ENCODE measurements around the gene TMEM150B.
A peak's percentile ranks its signal among the peaks of the same experiment; 100 is the strongest.
"Not testable (repeated sequence)": the region's sequence is repeated elsewhere in the genome, so short reads cannot be mapped to it uniquely, and the experiment has no call there.

The TMEM150B gene

GRCh38 chr19:55333870-55334269 lies 8.7 kb upstream of the TMEM150B start:
- H3K27me3 ChIP-seq (ENCODE audit: control insufficient read depth in 1 of 2, insufficient read depth in 1 of 2, low read length in 2 of 2) = peaks cover 0 to 13% of the 10 kb centered on the region in 2 experiments
- WGBS = 93% methylated on average over 11 of the region's 11 CpGs
- H3K4me3 ChIP-seq (ENCODE audit: insufficient read depth in 1 of 2, low read depth in 1 of 2, low read length in 2 of 2) = no peak overlapping the region

DNA sequence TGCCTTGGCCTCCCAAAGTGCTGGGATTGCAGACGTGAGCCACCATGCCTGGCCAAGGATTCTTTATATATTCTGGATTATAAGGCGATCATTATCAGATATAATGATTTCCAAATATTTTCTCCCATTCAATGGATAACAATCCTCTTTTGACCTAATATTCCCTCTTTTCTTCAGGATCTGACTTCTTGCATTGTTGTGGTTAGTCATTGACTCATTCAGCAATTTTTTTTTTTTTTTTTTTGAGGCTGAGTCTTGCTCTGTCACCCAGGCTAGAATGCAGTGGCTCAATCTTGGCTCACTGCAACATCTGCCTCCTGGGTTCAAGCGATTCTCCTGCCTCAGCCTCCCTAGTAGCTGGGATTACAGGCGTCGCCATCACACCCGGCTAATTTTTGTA lies 4.7 kb upstream of the TMEM150B start:
- H2BK120ac ChIP-seq (ENCODE audit: low read depth, low read length); H3K4me3 ChIP-seq (ENCODE audit: insufficient read depth in 1 of 2, low read depth in 1 of 2, low read length in 2 of 2): not testable (repeated sequence)

More at GRCh38 chr19:55333870-55334269, 8.7 kb upstream of the TMEM150B start:
- H3K79me1 ChIP-seq (replicated peaks; ENCODE audit: low read length, poor library complexity, severe bottlenecking) = no peaks in the 10 kb centered on the region
- H2AFZ ChIP-seq (ENCODE audit: low read depth, low read length) = no peak overlapping the region
- no peak overlapping the region for H2BK12ac ChIP-seq (ENCODE audit: low read length in 2 of 2)
- no peaks in the 10 kb centered on the region for H3K9me3 ChIP-seq (ENCODE audit: control insufficient read depth, low read length)
- H2BK5ac ChIP-seq (ENCODE audit: low read depth, low read length, poor library complexity, severe bottlenecking) = no peak overlapping the region
- H3K36me3 ChIP-seq (ENCODE audit: control insufficient read depth in 1 of 2, insufficient read depth in 2 of 2, low read depth in 1 of 2, low read length in 2 of 2) = no peaks in the 10 kb centered on the region
- H3K14ac ChIP-seq (ENCODE audit: low read length in 2 of 2) = no peak overlapping the region
- H2BK15ac ChIP-seq (ENCODE audit: low read depth, poor library complexity, severe bottlenecking) = no peak overlapping the region
- H2AK5ac ChIP-seq (ENCODE audit: low read length, severe bottlenecking) = no peak overlapping the region
- H4K8ac ChIP-seq (ENCODE audit: low read length) = no peak overlapping the region
- H3K18ac ChIP-seq (ENCODE audit: low read depth in 1 of 2, low read length in 2 of 2) = no peak overlapping the region
- no peak overlapping the region for H3K27ac ChIP-seq (ENCODE audit: low read length, poor library complexity, severe bottlenecking)
- no peak for DNase-seq
- no peak overlapping the region for H2BK120ac ChIP-seq (ENCODE audit: low read depth, low read length)
- no peak overlapping the region for H4K91ac ChIP-seq (ENCODE audit: low read length)
- H3K4ac ChIP-seq (ENCODE audit: low read depth in 1 of 2, low read length in 2 of 2) = no peak overlapping the region
- peaks cover 4% of the 10 kb centered on the region for H3K4me1 ChIP-seq (ENCODE audit: control insufficient read depth, insufficient read depth, low read depth, low read length)
- H3K9ac ChIP-seq (ENCODE audit: low read length) = no peak overlapping the region
- no peak overlapping the region for H3K4me2 ChIP-seq (ENCODE audit: low read length, poor library complexity, severe bottlenecking)
- peak overlapping the region in 1 of 2 experiments; percentile 29 for H3K23ac ChIP-seq (ENCODE audit: low read length in 2 of 2)

GRCh38 chr19:55328774-55329318 lies 3.7 kb upstream of the TMEM150B start:
- not testable (repeated sequence) for H4K91ac ChIP-seq (ENCODE audit: low read length); H3K4me3 ChIP-seq (ENCODE audit: insufficient read depth in 1 of 2, low read depth in 1 of 2, low read length in 2 of 2); DNase-seq

More for the DNA sequence above, 4.7 kb upstream of the TMEM150B start:
- not testable (repeated sequence) for H2AFZ ChIP-seq (ENCODE audit: low read depth, low read length); H2BK12ac ChIP-seq (ENCODE audit: low read length in 2 of 2); H3K4ac ChIP-seq (ENCODE audit: low read depth in 1 of 2, low read length in 2 of 2); H3K79me1 ChIP-seq (replicated peaks; ENCODE audit: low read length, poor library complexity, severe bottlenecking); H3K9me3 ChIP-seq (ENCODE audit: control insufficient read depth, low read length); H3K27me3 ChIP-seq (ENCODE audit: control insufficient read depth in 1 of 2, insufficient read depth in 1 of 2, low read length in 2 of 2); H3K4me1 ChIP-seq (ENCODE audit: control insufficient read depth, insufficient read depth, low read depth, low read length); H3K23ac ChIP-seq (ENCODE audit: low read length in 2 of 2); H3K9ac ChIP-seq (ENCODE audit: low read length); H3K27ac ChIP-seq (ENCODE audit: low read length, poor library complexity, severe bottlenecking); H4K8ac ChIP-seq (ENCODE audit: low read length); DNase-seq; H3K4me2 ChIP-seq (ENCODE audit: low read length, poor library complexity, severe bottlenecking); H2BK5ac ChIP-seq (ENCODE audit: low read depth, low read length, poor library complexity, severe bottlenecking); H3K18ac ChIP-seq (ENCODE audit: low read depth in 1 of 2, low read length in 2 of 2); H2AK5ac ChIP-seq (ENCODE audit: low read length, severe bottlenecking); H2BK15ac ChIP-seq (ENCODE audit: low read depth, poor library complexity, severe bottlenecking); H3K36me3 ChIP-seq (ENCODE audit: control insufficient read depth in 1 of 2, insufficient read depth in 2 of 2, low read depth in 1 of 2, low read length in 2 of 2); H3K14ac ChIP-seq (ENCODE audit: low read length in 2 of 2); H4K91ac ChIP-seq (ENCODE audit: low read length)
- WGBS = 94% methylated on average over 4 of the region's 6 CpGs

DNA sequence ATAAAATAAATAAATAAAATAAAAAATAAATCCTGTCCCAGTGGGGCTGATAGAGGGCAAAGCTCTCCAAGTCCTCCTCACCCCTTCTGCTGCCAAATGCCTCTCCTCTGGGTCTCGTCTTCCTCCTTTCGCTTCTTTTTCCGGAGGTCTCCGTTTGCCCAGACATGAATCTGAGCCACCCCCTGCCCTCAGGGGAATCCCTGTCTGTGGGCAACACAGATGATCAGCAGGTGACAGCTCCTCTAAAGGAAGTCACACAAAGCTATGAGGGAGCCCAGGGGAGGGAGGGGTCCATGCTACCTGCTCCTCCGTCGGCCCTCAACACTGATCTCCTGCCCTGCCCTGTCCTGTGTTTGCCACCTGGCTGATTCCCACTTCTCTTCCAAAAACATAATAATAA lies 479 bp downstream of the TMEM150B start:
- H4K8ac ChIP-seq (ENCODE audit: low read length) = no peak overlapping the region
- H3K79me1 ChIP-seq (replicated peaks; ENCODE audit: low read length, poor library complexity, severe bottlenecking) = no peaks in the 10 kb centered on the region

More at GRCh38 chr19:55328774-55329318, 3.7 kb upstream of the TMEM150B start:
- not testable (repeated sequence) for H3K27me3 ChIP-seq (ENCODE audit: control insufficient read depth in 1 of 2, insufficient read depth in 1 of 2, low read length in 2 of 2); H3K4ac ChIP-seq (ENCODE audit: low read depth in 1 of 2, low read length in 2 of 2); H3K14ac ChIP-seq (ENCODE audit: low read length in 2 of 2); H2BK15ac ChIP-seq (ENCODE audit: low read depth, poor library complexity, severe bottlenecking); H3K36me3 ChIP-seq (ENCODE audit: control insufficient read depth in 1 of 2, insufficient read depth in 2 of 2, low read depth in 1 of 2, low read length in 2 of 2); H3K27ac ChIP-seq (ENCODE audit: low read length, poor library complexity, severe bottlenecking); H4K8ac ChIP-seq (ENCODE audit: low read length); H2BK5ac ChIP-seq (ENCODE audit: low read depth, low read length, poor library complexity, severe bottlenecking); H3K9me3 ChIP-seq (ENCODE audit: control insufficient read depth, low read length); H2AK5ac ChIP-seq (ENCODE audit: low read length, severe bottlenecking); H3K9ac ChIP-seq (ENCODE audit: low read length); H2BK12ac ChIP-seq (ENCODE audit: low read length in 2 of 2); H3K4me2 ChIP-seq (ENCODE audit: low read length, poor library complexity, severe bottlenecking); H3K23ac ChIP-seq (ENCODE audit: low read length in 2 of 2); H3K18ac ChIP-seq (ENCODE audit: low read depth in 1 of 2, low read length in 2 of 2); H3K4me1 ChIP-seq (ENCODE audit: control insufficient read depth, insufficient read depth, low read depth, low read length); H2BK120ac ChIP-seq (ENCODE audit: low read depth, low read length); H2AFZ ChIP-seq (ENCODE audit: low read depth, low read length); H3K79me1 ChIP-seq (replicated peaks; ENCODE audit: low read length, poor library complexity, severe bottlenecking)
- 90% methylated on average over 4 of the region's 4 CpGs for WGBS

More for the DNA sequence above, 479 bp downstream of the TMEM150B start:
- Histone ChIP-seq H2BK5ac (ENCODE audit: low read depth, low read length, poor library complexity, severe bottlenecking) (no peak overlapping the region), H2AK5ac (ENCODE audit: low read length, severe bottlenecking) (no peak overlapping the region), H3K4me1 (ENCODE audit: control insufficient read depth, insufficient read depth, low read depth, low read length) (peaks cover 9% of the 10 kb centered on the region), H2AFZ (ENCODE audit: low read depth, low read length) (no peak overlapping the region), H3K27ac (ENCODE audit: low read length, poor library complexity, severe bottlenecking) (no peak overlapping the region), H3K23ac (ENCODE audit: low read length in 2 of 2) (no peak overlapping the region), H3K4ac (ENCODE audit: low read depth in 1 of 2, low read length in 2 of 2) (no peak overlapping the region), H3K18ac (ENCODE audit: low read depth in 1 of 2, low read length in 2 of 2) (no peak overlapping the region), H3K4me2 (ENCODE audit: low read length, poor library complexity, severe bottlenecking) (no peak overlapping the region), H3K9me3 (ENCODE audit: control insufficient read depth, low read length) (no peaks in the 10 kb centered on the region), H3K9ac (ENCODE audit: low read length) (no peak overlapping the region), H3K14ac (ENCODE audit: low read length in 2 of 2) (no peak overlapping the region), H3K36me3 (ENCODE audit: control insufficient read depth in 1 of 2, insufficient read depth in 2 of 2, low read depth in 1 of 2, low read length in 2 of 2) (no peaks in the 10 kb centered on the region), H2BK12ac (ENCODE audit: low read length in 2 of 2) (no peak overlapping the region), H3K27me3 (ENCODE audit: control insufficient read depth in 1 of 2, insufficient read depth in 1 of 2, low read length in 2 of 2) (peaks cover 8 to 32% of the 10 kb centered on the region in 2 experiments), H2BK15ac (ENCODE audit: low read depth, poor library complexity, severe bottlenecking) (no peak overlapping the region), H3K4me3 (ENCODE audit: insufficient read depth in 1 of 2, low read depth in 1 of 2, low read length in 2 of 2) (peak overlapping the region in 1 of 2 experiments; percentile 20), H4K91ac (ENCODE audit: low read length) (no peak overlapping the region), H2BK120ac (ENCODE audit: low read depth, low read length) (no peak overlapping the region)
- WGBS = 90% methylated on average over 6 of the region's 6 CpGs
- DNase-seq = no peak
